Measurements from ENCODE around the gene NEMP2. TPM values are rescaled to one million over a fixed set of nuclear protein-coding genes. Genes with fewer than 3 reads are reported as not detected.

Gene NEMP2
- polyA plus RNA-seq, 4 donors = 0.45 to 4.3 (median 0.97) TPM

GRCh38 chr2:190489475-190489874, 45.0 kb downstream of the NEMP2 start:
- H3K4me3 ChIP-seq (ENCODE audit: low read depth in 1 of 3, low read length in 3 of 3) = no peak overlapping the region
- peaks cover 0 to 3% (median 0%) of the 10 kb centered on the region in 3 donors for H3K4me1 ChIP-seq (ENCODE audit: control insufficient read depth in 3 of 3, insufficient read depth in 2 of 3, low read depth in 1 of 3, low read length in 2 of 3)
- H3K36me3 ChIP-seq (ENCODE audit: control insufficient read depth in 3 of 3, insufficient read depth in 2 of 3, low read depth in 1 of 3, low read length in 3 of 3) = peaks cover 0 to 10% (median 6%) of the 10 kb centered on the region in 3 donors
- no peak for FAIRE-seq
- no peak overlapping the region for H3K27ac ChIP-seq (ENCODE audit: low read depth in 1 of 3, low read length in 2 of 3)
- no peaks in the 10 kb centered on the region for H3K27me3 ChIP-seq (ENCODE audit: control insufficient read depth in 3 of 3, insufficient read depth in 3 of 3, low read length in 3 of 3)
- 88 to 91% (median 88%) methylated on average over 4 of the region's 4 CpGs for WGBS, 3 donors
- no peak for DNase-seq
- H3K9me3 ChIP-seq (ENCODE audit: control insufficient read depth in 2 of 2, insufficient read depth in 1 of 2, low read depth in 1 of 2, low read length in 1 of 2) = peaks cover 0 to 11% of the 10 kb centered on the region in 2 donors

GRCh38 chr2:190488516-190489233, 45.8 kb downstream of the NEMP2 start:
- H3K36me3 ChIP-seq (ENCODE audit: control insufficient read depth in 3 of 3, insufficient read depth in 2 of 3, low read depth in 1 of 3, low read length in 3 of 3) = peaks cover 0 to 10% (median 6%) of the 10 kb centered on the region in 3 donors
- H3K4me3 ChIP-seq (ENCODE audit: low read depth in 1 of 3, low read length in 3 of 3) = no peak overlapping the region
- WGBS, 3 donors = 95 to 97% (median 96%) methylated on average over 6 of the region's 6 CpGs
- H3K27me3 ChIP-seq (ENCODE audit: control insufficient read depth in 3 of 3, insufficient read depth in 3 of 3, low read length in 3 of 3) = no peaks in the 10 kb centered on the region
- peaks cover 0 to 11% of the 10 kb centered on the region in 2 donors for H3K9me3 ChIP-seq (ENCODE audit: control insufficient read depth in 2 of 2, insufficient read depth in 1 of 2, low read depth in 1 of 2, low read length in 1 of 2)
- H3K27ac ChIP-seq (ENCODE audit: low read depth in 1 of 3, low read length in 2 of 3) = no peak overlapping the region
- FAIRE-seq = no peak
- peaks cover 0 to 3% (median 0%) of the 10 kb centered on the region in 3 donors for H3K4me1 ChIP-seq (ENCODE audit: control insufficient read depth in 3 of 3, insufficient read depth in 2 of 3, low read depth in 1 of 3, low read length in 2 of 3)
- no peak for DNase-seq

DNA sequence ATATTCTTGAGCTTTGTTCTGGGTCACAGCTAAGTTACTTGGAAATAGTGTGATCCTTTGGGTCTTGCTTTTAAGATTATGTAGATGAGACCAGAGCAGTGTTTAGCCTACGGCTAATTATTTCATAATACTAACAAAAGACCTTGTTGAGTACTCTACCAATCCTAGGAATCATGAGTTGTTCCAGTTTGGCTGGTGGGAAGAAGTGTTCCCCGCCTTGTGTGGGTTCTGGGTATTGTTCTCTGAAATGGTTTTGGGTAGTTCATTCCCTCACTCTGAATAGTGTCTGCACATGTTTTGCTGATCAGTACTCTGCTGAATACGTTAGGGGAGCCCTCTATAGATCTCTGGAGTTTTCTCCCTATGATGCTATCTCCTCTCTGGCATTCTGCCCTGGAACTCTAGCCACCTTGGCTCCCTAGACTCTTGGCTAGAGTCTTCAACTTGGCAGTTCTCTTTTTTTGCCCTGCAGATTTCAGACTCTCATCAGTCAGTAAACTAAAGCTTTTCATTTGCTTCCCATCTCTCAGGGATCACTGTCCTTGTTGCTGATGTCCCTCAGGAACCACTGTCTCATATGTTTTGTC, 48.4 kb downstream of the NEMP2 start:
- H3K9me3 ChIP-seq (ENCODE audit: control insufficient read depth in 2 of 2, insufficient read depth in 1 of 2, low read depth in 1 of 2, low read length in 1 of 2) = peaks cover 0 to 1% of the 10 kb centered on the region in 2 donors
- DNase-seq (no peak), FAIRE-seq (no peak)
- no peaks in the 10 kb centered on the region for H3K27me3 ChIP-seq (ENCODE audit: control insufficient read depth in 3 of 3, insufficient read depth in 3 of 3, low read length in 3 of 3)
- no peak overlapping the region for H3K27ac ChIP-seq (ENCODE audit: low read depth in 1 of 3, low read length in 2 of 3)
- H3K4me3 ChIP-seq (ENCODE audit: low read depth in 1 of 3, low read length in 3 of 3) = no peak overlapping the region
- H3K4me1 ChIP-seq (ENCODE audit: control insufficient read depth in 3 of 3, insufficient read depth in 2 of 3, low read depth in 1 of 3, low read length in 2 of 3) = peaks cover 0 to 3% (median 3%) of the 10 kb centered on the region in 3 donors
- H3K36me3 ChIP-seq (ENCODE audit: control insufficient read depth in 3 of 3, insufficient read depth in 2 of 3, low read depth in 1 of 3, low read length in 3 of 3) = peaks cover 0 to 6% (median 3%) of the 10 kb centered on the region in 3 donors
- WGBS, 3 donors = 77 to 90% (median 88%) methylated on average over 3 of the region's 3 CpGs

DNA sequence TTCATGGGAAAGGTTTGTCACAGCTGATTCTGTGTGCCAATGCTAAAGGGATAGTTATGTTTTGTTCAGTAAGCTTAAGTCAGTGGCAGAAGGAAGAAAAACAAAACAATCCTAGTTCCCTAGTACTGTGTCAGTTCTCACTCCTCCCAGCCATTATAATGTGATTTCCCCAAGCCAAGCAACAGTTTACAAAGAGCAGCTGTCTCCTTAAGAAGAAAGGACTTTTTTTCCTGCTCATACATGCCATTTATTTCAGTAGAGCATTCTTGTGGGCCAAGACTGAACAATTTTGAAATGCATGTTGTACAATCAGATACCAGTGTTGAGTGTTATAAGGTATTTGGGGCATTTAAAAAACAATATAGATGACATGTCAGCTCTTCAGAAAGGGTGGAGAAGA, 52.1 kb downstream of the NEMP2 start:
- DNase-seq (no peak), FAIRE-seq (no peak)
- Histone ChIP-seq H3K4me3 (ENCODE audit: low read depth in 1 of 3, low read length in 3 of 3) (no peak overlapping the region), H3K9me3 (ENCODE audit: control insufficient read depth in 2 of 2, insufficient read depth in 1 of 2, low read depth in 1 of 2, low read length in 1 of 2) (no peaks in the 10 kb centered on the region), H3K27ac (ENCODE audit: low read depth in 1 of 3, low read length in 2 of 3) (no peak overlapping the region), H3K36me3 (ENCODE audit: control insufficient read depth in 3 of 3, insufficient read depth in 2 of 3, low read depth in 1 of 3, low read length in 3 of 3) (no peaks in the 10 kb centered on the region), H3K4me1 (ENCODE audit: control insufficient read depth in 3 of 3, insufficient read depth in 2 of 3, low read depth in 1 of 3, low read length in 2 of 3) (peaks cover 0 to 9% (median 9%) of the 10 kb centered on the region in 3 donors), H3K27me3 (ENCODE audit: control insufficient read depth in 3 of 3, insufficient read depth in 3 of 3, low read length in 3 of 3) (no peaks in the 10 kb centered on the region)

DNA sequence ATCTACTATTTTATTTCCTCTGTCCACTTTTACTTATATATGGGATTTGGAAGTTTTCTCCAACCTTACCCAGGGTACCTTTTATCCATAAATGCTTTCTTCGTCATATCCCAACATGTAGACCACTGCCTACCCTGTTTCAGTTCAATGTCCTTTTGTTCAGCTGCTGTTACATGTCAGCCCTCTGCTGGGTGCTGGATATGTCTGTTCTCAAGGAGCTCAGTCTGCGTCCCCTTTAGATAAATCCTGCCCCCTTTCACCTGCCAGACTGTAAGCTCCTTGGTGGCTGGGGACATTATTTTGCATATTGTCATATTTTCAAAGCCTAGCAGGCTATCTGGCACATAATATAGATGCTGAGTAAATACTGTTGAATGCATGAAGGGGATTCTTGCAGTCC, 53.2 kb downstream of the NEMP2 start:
- H3K4me1 ChIP-seq (ENCODE audit: control insufficient read depth in 3 of 3, insufficient read depth in 2 of 3, low read depth in 1 of 3, low read length in 2 of 3) = peaks cover 0 to 9% (median 8%) of the 10 kb centered on the region in 3 donors
- no peak overlapping the region for H3K4me3 ChIP-seq (ENCODE audit: low read depth in 1 of 3, low read length in 3 of 3)
- WGBS, 3 donors = 44 to 83% (median 67%) methylated on average over 2 of the region's 2 CpGs
- H3K27ac ChIP-seq (ENCODE audit: low read depth in 1 of 3, low read length in 2 of 3) = no peak overlapping the region
- no peaks in the 10 kb centered on the region for H3K9me3 ChIP-seq (ENCODE audit: control insufficient read depth in 2 of 2, insufficient read depth in 1 of 2, low read depth in 1 of 2, low read length in 1 of 2)
- H3K36me3 ChIP-seq (ENCODE audit: control insufficient read depth in 3 of 3, insufficient read depth in 2 of 3, low read depth in 1 of 3, low read length in 3 of 3) = no peaks in the 10 kb centered on the region
- DNase-seq = no peak
- no peak for FAIRE-seq
- H3K27me3 ChIP-seq (ENCODE audit: control insufficient read depth in 3 of 3, insufficient read depth in 3 of 3, low read length in 3 of 3) = no peaks in the 10 kb centered on the region

DNA sequence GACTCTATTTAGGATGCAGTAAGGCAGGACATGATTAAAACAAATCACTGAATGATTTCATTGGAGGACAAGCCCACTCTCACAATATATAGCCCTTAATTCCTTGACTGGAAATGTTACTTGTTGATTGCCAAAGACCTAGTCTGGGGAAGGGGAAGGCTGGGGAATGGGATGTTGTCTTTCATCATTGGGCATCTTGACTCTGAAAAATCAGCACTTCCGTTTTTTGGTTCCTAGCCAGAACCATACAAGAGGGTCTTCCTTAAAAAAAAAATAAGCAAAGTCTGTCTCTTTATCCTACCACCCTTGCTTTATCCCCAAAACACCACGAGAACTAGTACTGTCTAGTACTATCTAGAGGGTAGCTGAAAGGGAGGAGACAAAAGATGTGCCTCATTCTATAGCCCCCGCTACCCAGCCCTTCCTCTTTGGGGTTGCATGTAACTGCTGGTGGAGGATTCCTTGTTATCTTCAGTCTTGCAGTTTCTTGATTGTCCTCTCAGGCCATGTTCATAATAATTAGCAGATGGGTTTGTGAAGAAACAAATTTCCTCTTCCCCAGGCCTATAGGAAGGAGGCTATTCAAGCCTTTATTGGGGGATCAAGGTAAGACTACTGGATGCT, 55.8 kb downstream of the NEMP2 start:
- FAIRE-seq = no peak
- Histone ChIP-seq H3K9me3 (ENCODE audit: control insufficient read depth in 2 of 2, insufficient read depth in 1 of 2, low read depth in 1 of 2, low read length in 1 of 2) (no peaks in the 10 kb centered on the region), H3K36me3 (ENCODE audit: control insufficient read depth in 3 of 3, insufficient read depth in 2 of 3, low read depth in 1 of 3, low read length in 3 of 3) (no peaks in the 10 kb centered on the region), H3K4me1 (ENCODE audit: control insufficient read depth in 3 of 3, insufficient read depth in 2 of 3, low read depth in 1 of 3, low read length in 2 of 3) (peaks cover 0 to 9% (median 5%) of the 10 kb centered on the region in 3 donors), H3K27me3 (ENCODE audit: control insufficient read depth in 3 of 3, insufficient read depth in 3 of 3, low read length in 3 of 3) (no peaks in the 10 kb centered on the region), H3K27ac (ENCODE audit: low read depth in 1 of 3, low read length in 2 of 3) (peak overlapping the region in 1 of 3 donors; percentile 62), H3K4me3 (ENCODE audit: low read depth in 1 of 3, low read length in 3 of 3) (no peak overlapping the region)
- WGBS, 3 donors = 80 to 94% (median 93%) methylated on average over 3 of the region's 3 CpGs
- no peak for DNase-seq

DNA sequence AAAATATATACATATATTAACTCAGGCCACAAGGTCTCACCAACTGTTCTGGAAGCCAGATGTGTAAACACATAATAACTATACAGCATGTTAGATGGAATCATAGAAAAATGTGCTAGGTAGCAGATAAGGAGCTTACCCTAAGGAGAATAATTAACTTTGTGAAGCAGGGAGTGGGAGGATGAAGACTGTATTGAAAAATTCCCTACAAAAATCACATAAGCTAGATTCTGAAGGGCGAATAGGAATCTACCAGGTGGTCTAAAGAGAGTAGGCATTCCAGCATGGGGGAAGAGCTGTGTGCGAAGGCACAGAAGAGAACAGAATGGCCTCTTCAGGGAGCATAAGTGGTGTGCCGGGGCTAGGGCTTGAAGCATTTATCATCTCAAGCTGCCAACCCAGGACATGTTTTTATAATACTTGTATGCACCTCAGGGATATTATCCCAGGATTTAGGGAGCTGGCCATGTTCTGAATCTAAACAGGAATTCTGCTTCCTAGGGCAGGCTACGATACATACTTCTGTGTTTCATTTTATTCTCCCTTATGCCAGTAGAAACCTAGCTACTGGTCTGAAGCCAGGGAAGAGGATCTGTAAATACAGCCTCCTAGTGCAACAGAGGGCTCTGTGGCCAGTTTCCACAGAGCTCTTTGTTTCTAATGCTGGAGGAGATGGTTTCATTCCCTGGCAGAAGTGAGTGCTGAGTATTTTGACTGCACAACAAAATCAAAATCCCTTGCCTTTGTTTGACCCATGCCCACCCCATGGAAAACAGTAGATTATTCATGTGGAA, 56.7 kb downstream of the NEMP2 start:
- DNase-seq (peak; percentile 59 to 75), FAIRE-seq (no peak)
- Histone ChIP-seq H3K4me3 (ENCODE audit: low read depth in 1 of 3, low read length in 3 of 3) (no peak overlapping the region), H3K27me3 (ENCODE audit: control insufficient read depth in 3 of 3, insufficient read depth in 3 of 3, low read length in 3 of 3) (no peaks in the 10 kb centered on the region), H3K36me3 (ENCODE audit: control insufficient read depth in 3 of 3, insufficient read depth in 2 of 3, low read depth in 1 of 3, low read length in 3 of 3) (no peaks in the 10 kb centered on the region), H3K4me1 (ENCODE audit: control insufficient read depth in 3 of 3, insufficient read depth in 2 of 3, low read depth in 1 of 3, low read length in 2 of 3) (peaks cover 0 to 9% (median 5%) of the 10 kb centered on the region in 3 donors), H3K9me3 (ENCODE audit: control insufficient read depth in 2 of 2, insufficient read depth in 1 of 2, low read depth in 1 of 2, low read length in 1 of 2) (no peaks in the 10 kb centered on the region), H3K27ac (ENCODE audit: low read depth in 1 of 3, low read length in 2 of 3) (peak overlapping the region in 2 of 3 donors; percentile 32 to 62)
- WGBS, 3 donors = 42 to 54% (median 46%) methylated on average over 4 of the region's 4 CpGs

- Histone ChIP-seq H3K4me1 (ENCODE audit: control insufficient read depth in 3 of 3, insufficient read depth in 2 of 3, low read depth in 1 of 3, low read length in 2 of 3) (peaks cover 0 to 23% (median 11%) of the 10 kb centered on the region in 3 donors), H3K27ac (ENCODE audit: low read depth in 1 of 3, low read length in 2 of 3) (peak overlapping the region in 2 of 3 donors; percentile 54 to 75), H3K9me3 (ENCODE audit: control insufficient read depth in 2 of 2, insufficient read depth in 1 of 2, low read depth in 1 of 2, low read length in 1 of 2) (peaks cover 0 to 8% of the 10 kb centered on the region in 2 donors), H3K4me3 (ENCODE audit: low read depth in 1 of 3, low read length in 3 of 3) (no peak overlapping the region), H3K36me3 (ENCODE audit: control insufficient read depth in 3 of 3, insufficient read depth in 2 of 3, low read depth in 1 of 3, low read length in 3 of 3) (peaks cover 0 to 8% (median 0%) of the 10 kb centered on the region in 3 donors), H3K27me3 (ENCODE audit: control insufficient read depth in 3 of 3, insufficient read depth in 3 of 3, low read length in 3 of 3) (no peaks in the 10 kb centered on the region)
- DNase-seq = peak in 1 of 2 donors; percentile 13
- 76 to 84% (median 80%) methylated on average over 5 of the region's 5 CpGs for WGBS, 3 donors
- FAIRE-seq = no peak
Observed at GRCh38 chr2:190470256-190470826, 64.2 kb downstream of the NEMP2 start.

Data from small intestine (tissue), 7 donors.